Endothelial cell (in vitro differentiated cells): ENCODE data around the gene ATG7. TPM values are rescaled to one million over a fixed set of nuclear protein-coding genes. Genes with fewer than 3 reads are reported as not detected.
"Not testable (repeated sequence)": the region's sequence is repeated elsewhere in the genome, so short reads cannot be mapped to it uniquely, and the experiment has no call there.

Experiments used
- DNase-seq: peaks from one replicate; pipeline ENCODE4 v3.0.0; 2021; ENCODE audit warnings: low spot score
- H3K27ac Mint-ChIP-seq: one replicate; pipeline ENCODE4 v1.8.0; 2021; ENCODE audit warnings: mixed read lengths, inconsistent platforms; ENCODE audit not compliant: unreplicated experiment
- H3K27me3 Mint-ChIP-seq: one replicate; pipeline ENCODE4 v1.8.0; 2021; ENCODE audit warnings: mild to moderate bottlenecking, moderate library complexity, mixed read lengths, inconsistent platforms; ENCODE audit not compliant: unreplicated experiment
- H3K36me3 Mint-ChIP-seq: one replicate; pipeline ENCODE4 v1.8.0; 2021; ENCODE audit warnings: mild to moderate bottlenecking, low read depth, mixed read lengths, inconsistent platforms; ENCODE audit not compliant: unreplicated experiment
- H3K4me1 Mint-ChIP-seq: one replicate; pipeline ENCODE4 v1.8.0; 2021; ENCODE audit warnings: mild to moderate bottlenecking, mixed read lengths, inconsistent platforms; ENCODE audit not compliant: unreplicated experiment
- H3K4me3 Mint-ChIP-seq: one replicate; pipeline ENCODE4 v1.8.0; 2021; ENCODE audit warnings: mild to moderate bottlenecking, mixed read lengths, inconsistent platforms; ENCODE audit not compliant: unreplicated experiment
- H3K9me3 Mint-ChIP-seq: one replicate; pipeline ENCODE4 v1.8.0; 2021; ENCODE audit warnings: mixed read lengths, inconsistent platforms; ENCODE audit not compliant: unreplicated experiment
- total RNA-seq: library from RNA; stranded (reverse); fragmentation: NEBNext Ultra II Directional; extraction: Animal tissue kit (Norgen Biotek cat#: 25700); gene quantifications from one replicate; pipeline ENCODE4 v1.2.1, GENCODE V29; 2021; ENCODE audit not compliant: unreplicated experiment
- TF ChIP-seq, protein P1 (sequence below): fragments of 200-600 bp; sonication (generic); IDR thresholded peaks from one replicate; pipeline ENCODE4 v1.5.0; 2021; ENCODE audit warnings: antibody characterized with exemption; ENCODE audit not compliant: unreplicated experiment

Gene ATG7
- total RNA-seq, 1 donor from 2014 or later = 30.6 TPM

- Mint-ChIP-seq H3K4me1 (no peaks in the 10 kb centered on the region), H3K36me3 (peaks cover 29% of the 10 kb centered on the region), H3K4me3 (no peak overlapping the region), H3K27me3 (no peaks in the 10 kb centered on the region), H3K9me3 (no peaks in the 10 kb centered on the region), H3K27ac (no peak overlapping the region)
- no peak for DNase-seq
- TF ChIP-seq, protein P1, sequence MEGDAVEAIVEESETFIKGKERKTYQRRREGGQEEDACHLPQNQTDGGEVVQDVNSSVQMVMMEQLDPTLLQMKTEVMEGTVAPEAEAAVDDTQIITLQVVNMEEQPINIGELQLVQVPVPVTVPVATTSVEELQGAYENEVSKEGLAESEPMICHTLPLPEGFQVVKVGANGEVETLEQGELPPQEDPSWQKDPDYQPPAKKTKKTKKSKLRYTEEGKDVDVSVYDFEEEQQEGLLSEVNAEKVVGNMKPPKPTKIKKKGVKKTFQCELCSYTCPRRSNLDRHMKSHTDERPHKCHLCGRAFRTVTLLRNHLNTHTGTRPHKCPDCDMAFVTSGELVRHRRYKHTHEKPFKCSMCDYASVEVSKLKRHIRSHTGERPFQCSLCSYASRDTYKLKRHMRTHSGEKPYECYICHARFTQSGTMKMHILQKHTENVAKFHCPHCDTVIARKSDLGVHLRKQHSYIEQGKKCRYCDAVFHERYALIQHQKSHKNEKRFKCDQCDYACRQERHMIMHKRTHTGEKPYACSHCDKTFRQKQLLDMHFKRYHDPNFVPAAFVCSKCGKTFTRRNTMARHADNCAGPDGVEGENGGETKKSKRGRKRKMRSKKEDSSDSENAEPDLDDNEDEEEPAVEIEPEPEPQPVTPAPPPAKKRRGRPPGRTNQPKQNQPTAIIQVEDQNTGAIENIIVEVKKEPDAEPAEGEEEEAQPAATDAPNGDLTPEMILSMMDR = no peak
Observed at GRCh38 chr3:11346416-11346815, 74.2 kb downstream of the ATG7 start.

GRCh38 chr3:11348877-11349276 lies 76.7 kb downstream of the ATG7 start:
- Mint-ChIP-seq H3K36me3 (peaks cover 34% of the 10 kb centered on the region), H3K4me3 (peak overlapping the region; percentile 78)
- not testable (repeated sequence) for H3K27ac Mint-ChIP-seq, H3K27me3 Mint-ChIP-seq, H3K9me3 Mint-ChIP-seq, H3K4me1 Mint-ChIP-seq, DNase-seq

DNA sequence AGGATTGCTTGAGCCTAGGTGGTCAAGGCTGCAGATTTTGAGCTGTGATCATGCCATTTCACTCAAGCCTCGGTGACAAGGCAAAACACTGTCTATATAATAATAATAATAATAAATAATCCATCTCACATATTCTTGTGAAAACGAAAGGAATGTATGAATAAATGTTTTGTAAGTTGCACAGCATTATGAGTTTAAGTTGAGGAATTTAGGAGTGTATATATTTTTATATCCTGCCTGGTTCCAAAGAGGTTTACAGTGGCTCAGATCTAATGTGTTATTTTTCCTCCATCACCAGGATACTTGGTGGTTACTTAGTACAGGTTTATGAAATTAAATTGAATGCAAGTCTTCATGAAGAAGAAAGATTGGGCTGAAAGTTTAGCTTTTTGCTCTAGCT lies 77.2 kb downstream of the ATG7 start:
- Mint-ChIP-seq H3K9me3 (no peaks in the 10 kb centered on the region), H3K36me3 (peaks cover 36% of the 10 kb centered on the region), H3K27ac (no peak overlapping the region), H3K4me1 (no peaks in the 10 kb centered on the region), H3K4me3 (no peak overlapping the region), H3K27me3 (no peaks in the 10 kb centered on the region)
- no peak for DNase-seq
- TF ChIP-seq, protein P1 = no peak

DNA sequence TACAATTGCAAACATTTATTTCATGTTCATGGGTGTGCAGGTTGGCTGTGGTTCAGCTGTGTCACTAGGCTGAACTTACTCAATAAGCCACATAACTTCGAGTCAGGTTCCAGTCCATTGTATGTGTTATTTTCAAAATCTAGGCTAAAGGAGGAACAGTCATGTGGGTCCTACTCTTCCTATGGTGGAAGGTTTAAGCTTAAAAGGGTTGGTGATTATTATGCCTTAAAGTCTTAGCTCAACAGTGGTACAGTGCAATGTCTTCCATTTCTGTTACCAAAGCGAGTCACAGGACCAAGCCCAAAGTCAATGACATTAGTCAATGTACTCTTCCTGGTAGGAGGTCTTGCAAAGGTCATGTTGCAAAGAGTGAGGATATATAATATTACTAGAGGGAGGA lies 78.2 kb downstream of the ATG7 start:
- Mint-ChIP-seq H3K4me3 (no peak overlapping the region), H3K4me1 (no peaks in the 10 kb centered on the region), H3K27me3 (no peaks in the 10 kb centered on the region), H3K27ac (no peak overlapping the region), H3K36me3 (peaks cover 36% of the 10 kb centered on the region), H3K9me3 (no peaks in the 10 kb centered on the region)
- TF ChIP-seq, protein P1 = no peak
- DNase-seq = no peak

- H3K4me1 Mint-ChIP-seq = no peaks in the 10 kb centered on the region
- peaks cover 36% of the 10 kb centered on the region for H3K36me3 Mint-ChIP-seq
- no peaks in the 10 kb centered on the region for H3K9me3 Mint-ChIP-seq
- H3K27ac Mint-ChIP-seq = no peak overlapping the region
- no peak overlapping the region for H3K4me3 Mint-ChIP-seq
- no peaks in the 10 kb centered on the region for H3K27me3 Mint-ChIP-seq
- TF ChIP-seq, protein P1 = no peak
- no peak for DNase-seq
Observed at GRCh38 chr3:11351451-11351850, 79.3 kb downstream of the ATG7 start.

DNA sequence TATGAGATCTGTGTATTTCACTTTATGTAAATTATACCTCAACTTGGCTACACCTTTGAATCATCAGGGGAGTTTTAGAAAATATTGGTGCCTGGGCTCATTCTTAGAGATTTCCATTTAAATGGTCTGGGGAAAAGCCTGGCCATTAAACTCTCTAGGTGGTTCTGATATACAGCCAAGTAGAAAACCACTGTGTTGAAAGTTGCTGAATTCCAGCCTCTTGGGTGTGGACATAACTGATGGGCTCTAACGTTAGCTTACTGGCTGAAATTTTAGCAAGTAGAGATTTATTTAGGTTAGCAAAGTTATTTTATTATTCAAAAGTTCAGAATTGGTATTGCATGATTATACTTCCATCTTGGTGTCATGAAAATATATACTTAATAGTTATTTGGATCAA lies 84.1 kb downstream of the ATG7 start:
- no peak for DNase-seq
- Mint-ChIP-seq H3K27ac (no peak overlapping the region), H3K4me1 (peaks cover 5% of the 10 kb centered on the region), H3K36me3 (peaks cover 9% of the 10 kb centered on the region), H3K9me3 (no peaks in the 10 kb centered on the region), H3K27me3 (no peaks in the 10 kb centered on the region), H3K4me3 (no peak overlapping the region)
- TF ChIP-seq, protein P1 = no peak
